ENCODE results near the gene SNX32.

- TF ChIP-seq CTCF (conservative IDR thresholded peaks at IDR 0.05 in 1 of 2, IDR thresholded peaks at IDR 0.05 in 1 of 2; ENCODE audit: extremely low read depth in 1 of 2, insufficient read depth in 1 of 2, low read depth in 1 of 2, low read length in 2 of 2) (no peak), EZH2 (IDR thresholded peaks at IDR 0.05; ENCODE audit: borderline replicate concordance, low read length) (no peak)
Observed at GRCh38 chr11:65801153-65801987, 32.4 kb upstream of the SNX32 start.
